PC-3 (cell line): Measurements from ENCODE around the gene AKNA. TPM values are rescaled to one million over a fixed set of nuclear protein-coding genes. Genes with fewer than 3 reads are reported as not detected.

ENCODE experiments used
- ATAC-seq: fragments of 200-7000 bp; cut with Tn5 transposase; 2 replicates; pipeline ENCODE4 v1.9.1; 2020; ENCODE audit warnings: mild to moderate bottlenecking, moderate library complexity
- BruUV-seq: library from RNA; stranded (reverse); fragments of 400-500 nt; replicated peaks from 2 replicates; lab custom pipeline; 2021; lab: Mats Ljungman, UMichigan
- CTCF ChIA-PET: fragments of 300-600 bp; sonication (Branson Sonifier 250); formaldehyde crosslinking; loops from one replicate; lab custom pipeline; 2022; ENCODE audit warnings: antibody characterized with exemption; lab: Charles Lee
- POLR2A ChIA-PET: fragments of 300-600 bp; sonication (Branson Sonifier 250); formaldehyde crosslinking; loops from one replicate; lab custom pipeline; 2022; ENCODE audit warnings: antibody characterized with exemption; ENCODE audit not compliant: unreplicated experiment; lab: Charles Lee
- DNase-seq: peaks from one replicate; pipeline ENCODE4 v3.0.0-alpha.2; 2015
- H2AFZ ChIP-seq: fragments of 300-600 bp; sonication (generic); 2 replicates; pipeline ENCODE4 v1.6.0; 2016; ENCODE audit warnings: antibody characterized with exemption, low read length
- H3F3A ChIP-seq: fragments of 300-600 bp; sonication (generic); one replicate; pipeline ENCODE4 v1.6.0; 2017; ENCODE audit warnings: antibody characterized with exemption, low read length, control low read depth, mild to moderate bottlenecking; ENCODE audit not compliant: unreplicated experiment
- H3K27ac ChIP-seq: fragments of 300-600 bp; sonication (generic); 2 replicates; pipeline ENCODE4 v1.5.1; 2016; ENCODE audit warnings: mild to moderate bottlenecking, low read length
- H3K27me3 ChIP-seq: fragments of 300-600 bp; sonication (generic); 2 replicates; pipeline ENCODE4 v1.6.1; 2016; ENCODE audit warnings: low read length, mixed read lengths
- H3K36me3 ChIP-seq: fragments of 300-600 bp; sonication (generic); 2 replicates; pipeline ENCODE4 v1.6.1; 2016; ENCODE audit warnings: low read depth, mixed run types, low read length, mixed read lengths
- H3K4me1 ChIP-seq: fragments of 300-600 bp; sonication (generic); 2 replicates; pipeline ENCODE4 v1.5.1; 2016; ENCODE audit warnings: low read length; ENCODE audit not compliant: insufficient read depth
- H3K4me2 ChIP-seq: fragments of 300-600 bp; sonication (generic); 2 replicates; pipeline ENCODE4 v1.6.0; 2016; ENCODE audit warnings: low read length
- H3K4me3 ChIP-seq: fragments of 300-600 bp; sonication (generic); 2 replicates; pipeline ENCODE4 v1.5.1; 2016; ENCODE audit warnings: mild to moderate bottlenecking, low read length, mixed read lengths
- H3K79me2 ChIP-seq: fragments of 300-600 bp; sonication (generic); 2 replicates; pipeline ENCODE4 v1.6.1; 2017; ENCODE audit warnings: low read length, mixed read lengths
- H3K9ac ChIP-seq: fragments of 300-600 bp; sonication (generic); 2 replicates; pipeline ENCODE4 v1.6.0; 2016; ENCODE audit warnings: mild to moderate bottlenecking, low read length
- H3K9me2 ChIP-seq: fragments of 300-600 bp; sonication (generic); replicated peaks from 2 replicates; pipeline ENCODE4 v1.6.1; 2016; ENCODE audit warnings: mixed run types, low read length, mixed read lengths
- H3K9me3 ChIP-seq: fragments of 300-600 bp; sonication (generic); 2 replicates; pipeline ENCODE4 v1.6.1; 2016; ENCODE audit warnings: low read length, mixed read lengths
- H4K20me1 ChIP-seq: fragments of 300-600 bp; sonication (generic); 2 replicates; pipeline ENCODE4 v1.6.1; 2016; ENCODE audit warnings: low read length, mixed read lengths
- EZH2 ChIP-seq: fragments of 300-600 bp; sonication (generic); IDR thresholded peaks from one replicate; pipeline ENCODE4 v1.6.1; 2017; ENCODE audit warnings: antibody characterized with exemption, mild to moderate bottlenecking, low read length; ENCODE audit not compliant: unreplicated experiment
- EZH2phosphoT487 ChIP-seq: fragments of 300-600 bp; sonication (generic); IDR thresholded peaks from 2 replicates; pipeline ENCODE4 v1.6.1; 2018; ENCODE audit warnings: mild to moderate bottlenecking, antibody characterized with exemption, low read length, borderline replicate concordance
- intact Hi-C: fragments of 100-400 bp; cut with micrococcal nuclease; formaldehyde crosslinking; loops from 2 replicates; pipeline ENCODE4 v1.9.0; 2023
- total RNA-seq: library from RNA; depleted of rRNA; stranded (reverse); fragments of >200 nt; gene quantifications from 2 replicates; pipeline ENCODE4 v1.2.3, GENCODE V29; 2014
- TF ChIP-seq, protein P1 (sequence below): fragments of 300-600 bp; sonication (generic); conservative IDR thresholded peaks from 2 replicates; pipeline ENCODE4 v1.5.1; 2017; ENCODE audit warnings: antibody characterized with exemption, low read depth, mild to moderate bottlenecking, low read length

Gene AKNA
- total RNA-seq, 1 experiment from 2014 or later = 9.1 TPM

- Histone ChIP-seq H3K4me3 (no peak overlapping the region; the same call in 1 of the 2 replicates), H3K4me1 (peaks cover 29% of the 10 kb centered on the region), H3K9me3 (no peaks in the 10 kb centered on the region), H2AFZ (no peak overlapping the region), H3K4me2 (peak overlapping the region; percentile 75), H3K79me2 (no peaks in the 10 kb centered on the region), H3K9ac (peak overlapping the region; percentile 50), H3K9me2 (no peaks in the 10 kb centered on the region), H3F3A (no peaks in the 10 kb centered on the region), H3K27ac (peak overlapping the region; percentile 92), H4K20me1 (no peaks in the 10 kb centered on the region), H3K36me3 (no peaks in the 10 kb centered on the region; the same call in 1 of the 2 replicates), H3K27me3 (no peaks in the 10 kb centered on the region)
- intact Hi-C loops = no loop called here
- TF ChIP-seq EZH2 (no peak), EZH2phosphoT487 (no peak)
- TF ChIP-seq, protein P1, sequence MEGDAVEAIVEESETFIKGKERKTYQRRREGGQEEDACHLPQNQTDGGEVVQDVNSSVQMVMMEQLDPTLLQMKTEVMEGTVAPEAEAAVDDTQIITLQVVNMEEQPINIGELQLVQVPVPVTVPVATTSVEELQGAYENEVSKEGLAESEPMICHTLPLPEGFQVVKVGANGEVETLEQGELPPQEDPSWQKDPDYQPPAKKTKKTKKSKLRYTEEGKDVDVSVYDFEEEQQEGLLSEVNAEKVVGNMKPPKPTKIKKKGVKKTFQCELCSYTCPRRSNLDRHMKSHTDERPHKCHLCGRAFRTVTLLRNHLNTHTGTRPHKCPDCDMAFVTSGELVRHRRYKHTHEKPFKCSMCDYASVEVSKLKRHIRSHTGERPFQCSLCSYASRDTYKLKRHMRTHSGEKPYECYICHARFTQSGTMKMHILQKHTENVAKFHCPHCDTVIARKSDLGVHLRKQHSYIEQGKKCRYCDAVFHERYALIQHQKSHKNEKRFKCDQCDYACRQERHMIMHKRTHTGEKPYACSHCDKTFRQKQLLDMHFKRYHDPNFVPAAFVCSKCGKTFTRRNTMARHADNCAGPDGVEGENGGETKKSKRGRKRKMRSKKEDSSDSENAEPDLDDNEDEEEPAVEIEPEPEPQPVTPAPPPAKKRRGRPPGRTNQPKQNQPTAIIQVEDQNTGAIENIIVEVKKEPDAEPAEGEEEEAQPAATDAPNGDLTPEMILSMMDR = no peak
- peak; percentile 76 for DNase-seq
- POLR2A ChIA-PET = no interaction called here
- CTCF ChIA-PET = no interaction called here
- no TSS peak for BruUV-seq
- peak; percentile 89 for ATAC-seq
These were observed 15.5 kb downstream of the AKNA start for GRCh38 chr9:114371973-114372917.

DNA sequence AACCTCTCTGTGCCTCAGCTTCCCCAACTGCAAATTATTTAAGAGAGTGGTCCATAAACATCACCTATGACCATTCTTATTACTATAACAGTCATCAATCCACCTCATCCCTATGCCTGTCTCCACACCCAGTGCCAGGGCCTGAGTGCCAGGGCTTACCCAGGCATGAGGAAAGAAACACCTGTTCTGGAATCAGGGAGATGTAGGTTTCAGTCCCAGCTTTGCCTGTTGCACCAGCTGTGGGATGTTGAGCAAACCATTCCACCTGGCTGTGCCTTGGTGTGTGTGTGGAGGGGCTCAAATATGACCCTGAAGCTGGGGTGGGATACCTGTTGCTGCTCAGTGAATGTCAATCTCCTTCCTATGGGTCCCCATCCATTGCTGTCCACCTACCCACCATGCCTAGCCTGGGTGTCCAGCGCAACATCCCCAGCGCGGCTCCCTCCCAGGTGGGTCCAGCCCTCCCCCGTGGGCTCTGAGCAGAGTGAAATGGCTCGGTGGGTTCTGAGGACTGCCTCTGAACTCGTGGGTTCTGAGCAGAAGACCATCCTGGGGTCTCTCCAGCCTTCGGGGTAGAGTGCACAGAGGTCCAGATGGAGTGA, 16.3 kb downstream of the AKNA start:
- H4K20me1 ChIP-seq = no peaks in the 10 kb centered on the region
- intact Hi-C loops = no loop called here
- no peak overlapping the region for H2AFZ ChIP-seq
- TF ChIP-seq EZH2phosphoT487 (no peak), EZH2 (no peak)
- TF ChIP-seq, protein P1 = no peak
- H3K9ac ChIP-seq = no peak overlapping the region
- H3K36me3 ChIP-seq = no peaks in the 10 kb centered on the region
- H3K4me3 ChIP-seq = no peak overlapping the region; the same call in 1 of the 2 replicates
- H3K9me2 ChIP-seq = no peaks in the 10 kb centered on the region
- DNase-seq (no peak), ATAC-seq (no peak)
- peak overlapping the region; percentile 92 for H3K27ac ChIP-seq
- H3K4me1 ChIP-seq = peaks cover 37% of the 10 kb centered on the region
- no peaks in the 10 kb centered on the region for H3K27me3 ChIP-seq
- POLR2A ChIA-PET = no interaction called here
- peak overlapping the region; percentile 75 for H3K4me2 ChIP-seq
- no peaks in the 10 kb centered on the region for H3K79me2 ChIP-seq
- no peaks in the 10 kb centered on the region for H3K9me3 ChIP-seq
- no TSS peak for BruUV-seq
- CTCF ChIA-PET = no interaction called here
- no peaks in the 10 kb centered on the region for H3F3A ChIP-seq
